IMR-90 (cell line): ENCODE results near the gene LTC4S.

Source experiments
- CTCF ChIP-seq: conservative IDR thresholded peaks from 2 replicates; pipeline ENCODE4 v1.5.1; 2012; ENCODE audit warnings: mild to moderate bottlenecking, low read depth, low read length, improper control_type of control experiment
- MAZ ChIP-seq: IDR thresholded peaks from 2 replicates; pipeline ENCODE4 v1.6.1; 2012; ENCODE audit warnings: low read depth, mild to moderate bottlenecking, low read length, improper control_type of control experiment, moderate library complexity, borderline replicate concordance
- NFE2L2 ChIP-seq: fragments of 150-350 bp; IDR thresholded peaks from 2 replicates; pipeline ENCODE4 v1.6.1; 2016; ENCODE audit warnings: low read depth, mild to moderate bottlenecking, low read length
- POLR2A ChIP-seq: IDR thresholded peaks from 2 replicates; pipeline ENCODE4 v1.6.1; 2012; ENCODE audit warnings: mild to moderate bottlenecking, low read depth, low read length
- RAD21 ChIP-seq: IDR thresholded peaks from 2 replicates; pipeline ENCODE4 v1.6.1; 2012; ENCODE audit warnings: low read length, improper control_type of control experiment
- RCOR1 ChIP-seq: IDR thresholded peaks from 2 replicates; pipeline ENCODE4 v1.6.1; 2012; ENCODE audit warnings: mild to moderate bottlenecking, low read length, improper control_type of control experiment; ENCODE audit not compliant: insufficient replicate concordance
- USF2 ChIP-seq: fragments of 150-350 bp; IDR thresholded peaks from 2 replicates; pipeline ENCODE4 v1.6.1; 2017; ENCODE audit warnings: mild to moderate bottlenecking, antibody characterized with exemption, low read length, low read depth

- no peak for TF ChIP-seq MAZ
- TF ChIP-seq NFE2L2, result no peak
- TF ChIP-seq CTCF, result no peak
- no peak for TF ChIP-seq POLR2A
- no peak for TF ChIP-seq RCOR1
- no peak for TF ChIP-seq RAD21
- no peak for TF ChIP-seq USF2
These were observed 16.3 kb upstream of the LTC4S start for GRCh38 chr5:179777456-179777855.
